ENCODE results near the gene WDFY4. TPM values are rescaled to one million over a fixed set of nuclear protein-coding genes. Genes with fewer than 3 reads are reported as not detected.

The WDFY4 gene
- total and polyA plus RNA-seq, 2 donors (not counting 3 experiments of a cell fraction or from before 2014, with no cell fraction given) = 10.1 to 10.2 TPM

DNA sequence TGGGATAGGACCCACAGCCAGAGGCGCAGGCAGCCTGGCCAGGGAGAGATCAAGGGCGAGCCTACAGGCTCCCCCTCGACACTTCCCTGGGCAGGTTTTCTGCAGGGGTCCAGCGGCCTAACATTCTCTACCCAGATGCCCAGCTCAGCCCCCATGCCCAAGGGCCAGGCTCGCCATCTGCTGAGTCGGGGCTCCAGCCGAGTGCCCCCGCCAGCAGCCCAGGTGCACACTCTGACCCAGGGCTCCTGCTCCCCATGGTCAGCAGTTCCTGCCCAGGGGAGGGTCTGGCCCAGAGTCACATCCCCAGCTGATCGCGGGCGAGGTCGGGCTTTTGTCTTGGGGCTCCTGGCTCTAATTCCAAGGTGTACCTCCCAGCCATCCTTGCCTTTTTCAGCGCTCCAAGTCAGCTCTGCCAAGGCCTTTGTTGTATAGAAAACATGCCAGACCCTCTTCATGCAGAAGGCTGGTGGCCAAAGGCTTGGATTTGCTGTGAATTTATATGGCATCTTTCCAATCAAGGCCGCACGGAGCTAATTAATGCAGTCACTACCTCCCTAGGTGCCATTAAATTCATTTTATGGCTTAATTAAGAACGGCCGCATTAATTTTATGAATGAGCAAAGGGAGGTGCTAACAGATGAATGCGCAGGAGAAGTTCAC lies 134.3 kb downstream of the WDFY4 start:
- ChIA-PET POLR2A (no interaction called here), CTCF (no interaction called here)
- Histone ChIP-seq H3K79me2 (ENCODE audit: control insufficient read depth, insufficient read depth, low read length) (no peaks in the 10 kb centered on the region), H3K4me2 (ENCODE audit: insufficient read depth, low read length) (no peak overlapping the region), H2AFZ (ENCODE audit: low read depth, low read length) (no peak overlapping the region), H3K9me1 (replicated peaks; ENCODE audit: control insufficient read depth, extremely low read depth, insufficient read depth, low read length) (no peaks in the 10 kb centered on the region), H3K36me3 (ENCODE audit: control insufficient read depth in 2 of 2, extremely low read depth in 1 of 2, insufficient read depth in 2 of 2, low read length in 2 of 2) (no peaks in the 10 kb centered on the region), H3K27ac (ENCODE audit: insufficient read depth, low read depth, low read length) (no peak overlapping the region), H3K9me3 (replicated peaks; ENCODE audit: control insufficient read depth, insufficient read depth, low read length) (no peaks in the 10 kb centered on the region), H3K4me1 (ENCODE audit: control insufficient read depth, extremely low read depth, insufficient read depth, low read length) (no peaks in the 10 kb centered on the region), H3K9ac (replicated peaks; ENCODE audit: extremely low read depth, insufficient read depth, low read length) (no peak overlapping the region), H4K20me1 (replicated peaks; ENCODE audit: control insufficient read depth, extremely low read depth, insufficient read depth, low read length) (no peaks in the 10 kb centered on the region), H3K4me3 (replicated peaks in 1 of 3; ENCODE audit: insufficient read depth in 1 of 3, low read depth in 1 of 3, low read length in 3 of 3) (no peak overlapping the region), H3K27me3 (ENCODE audit: control insufficient read depth in 2 of 2, insufficient read depth in 2 of 2, low read length in 2 of 2) (no peaks in the 10 kb centered on the region)
- no TSS peak for BruUV-seq (replicated peaks)
- TF ChIP-seq, protein P1, sequence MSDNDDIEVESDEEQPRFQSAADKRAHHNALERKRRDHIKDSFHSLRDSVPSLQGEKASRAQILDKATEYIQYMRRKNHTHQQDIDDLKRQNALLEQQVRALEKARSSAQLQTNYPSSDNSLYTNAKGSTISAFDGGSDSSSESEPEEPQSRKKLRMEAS (IDR thresholded peaks at IDR 0.05; ENCODE audit: insufficient read depth, insufficient read length) = no peak
- TF ChIP-seq POLR2A (IDR thresholded peaks at IDR 0.05; ENCODE audit: low read depth, low read length) (no peak), POLR2AphosphoS5 (IDR thresholded peaks at IDR 0.05; ENCODE audit: insufficient read depth, low read depth, low read length) (no peak), JUN (IDR thresholded peaks at IDR 0.05; ENCODE audit: borderline replicate concordance, insufficient read depth, insufficient read length, low read depth) (no peak), GATA2 (IDR thresholded peaks at IDR 0.05; ENCODE audit: insufficient read depth, insufficient read length, low read depth, low read length) (no peak), EZH2 (IDR thresholded peaks at IDR 0.05; ENCODE audit: borderline replicate concordance, low read depth, low read length, severe bottlenecking) (no peak), MYC (IDR thresholded peaks at IDR 0.05; ENCODE audit: low read depth, low read length) (no peak), FOS (IDR thresholded peaks at IDR 0.05; ENCODE audit: borderline replicate concordance, insufficient read depth, low read length) (no peak)
- TF ChIP-seq, protein P2, sequence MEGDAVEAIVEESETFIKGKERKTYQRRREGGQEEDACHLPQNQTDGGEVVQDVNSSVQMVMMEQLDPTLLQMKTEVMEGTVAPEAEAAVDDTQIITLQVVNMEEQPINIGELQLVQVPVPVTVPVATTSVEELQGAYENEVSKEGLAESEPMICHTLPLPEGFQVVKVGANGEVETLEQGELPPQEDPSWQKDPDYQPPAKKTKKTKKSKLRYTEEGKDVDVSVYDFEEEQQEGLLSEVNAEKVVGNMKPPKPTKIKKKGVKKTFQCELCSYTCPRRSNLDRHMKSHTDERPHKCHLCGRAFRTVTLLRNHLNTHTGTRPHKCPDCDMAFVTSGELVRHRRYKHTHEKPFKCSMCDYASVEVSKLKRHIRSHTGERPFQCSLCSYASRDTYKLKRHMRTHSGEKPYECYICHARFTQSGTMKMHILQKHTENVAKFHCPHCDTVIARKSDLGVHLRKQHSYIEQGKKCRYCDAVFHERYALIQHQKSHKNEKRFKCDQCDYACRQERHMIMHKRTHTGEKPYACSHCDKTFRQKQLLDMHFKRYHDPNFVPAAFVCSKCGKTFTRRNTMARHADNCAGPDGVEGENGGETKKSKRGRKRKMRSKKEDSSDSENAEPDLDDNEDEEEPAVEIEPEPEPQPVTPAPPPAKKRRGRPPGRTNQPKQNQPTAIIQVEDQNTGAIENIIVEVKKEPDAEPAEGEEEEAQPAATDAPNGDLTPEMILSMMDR (IDR thresholded peaks at IDR 0.05; ENCODE audit: extremely low read depth in 1 of 2, insufficient read depth in 1 of 2, low read depth in 1 of 2, low read length in 2 of 2) = no peak
- DNase-seq (ENCODE audit: low read depth, low spot score) (no peak), FAIRE-seq (no peak)
- intact Hi-C loops (cut with micrococcal nuclease) (no loop called here), dilution Hi-C loops (cut with MboI; ENCODE audit: extremely low pct_ligation_motif_present, low sequenced_read_pairs) (no loop called here)
